CD4-positive, alpha-beta T cell treated with Interleukin-6 at 100 ng/mL for 8 hours (primary cell): ENCODE data around the gene SNX9.
"Not testable (repeated sequence)": the region's sequence is repeated elsewhere in the genome, so short reads cannot be mapped to it uniquely, and the experiment has no call there.

ENCODE experiments used
- DNase-seq: peaks from one replicate; pipeline ENCODE4 v3.0.0-alpha.2; 2020; ENCODE audit warnings: mixed read lengths, low spot score

The SNX9 gene

DNA sequence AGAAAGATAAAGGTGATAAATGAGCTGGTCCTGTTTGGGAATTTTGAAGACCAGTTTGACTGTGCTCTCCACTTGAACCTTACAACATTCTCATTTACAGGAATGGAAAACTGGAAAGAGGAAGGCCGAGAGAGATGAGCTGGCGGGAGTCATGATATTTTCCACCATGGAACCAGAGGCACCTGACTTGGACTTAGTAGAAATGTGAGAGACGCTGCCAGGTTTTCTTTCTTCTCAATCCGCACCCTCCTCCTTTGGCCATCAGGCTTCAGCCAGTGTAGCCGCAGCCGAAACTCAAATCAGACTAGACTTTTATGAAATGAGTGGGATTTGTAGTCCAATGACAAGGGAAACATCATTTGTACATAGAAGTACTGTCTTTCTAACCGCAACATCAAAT lies 104.0 kb downstream of the SNX9 start:
- no peak for DNase-seq

DNA sequence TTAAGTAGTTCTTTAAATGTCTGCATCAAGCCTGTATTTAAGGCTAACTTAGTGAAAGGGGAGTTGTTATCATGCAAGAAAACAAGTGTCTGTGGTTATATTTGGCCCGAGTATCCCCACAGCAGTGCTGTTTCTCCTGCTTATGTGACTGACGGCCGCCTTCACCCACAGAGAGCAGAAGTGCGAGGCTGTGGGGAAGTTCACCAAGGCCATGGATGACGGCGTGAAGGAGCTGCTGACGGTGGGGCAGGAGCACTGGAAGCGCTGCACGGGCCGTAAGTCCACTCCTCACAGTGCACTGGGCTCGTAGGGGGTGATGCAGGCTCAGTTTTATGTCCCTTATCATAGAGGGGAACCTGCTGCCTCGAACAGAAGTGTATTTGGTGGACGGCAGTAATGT lies 105.4 kb downstream of the SNX9 start:
- no peak for DNase-seq

DNA sequence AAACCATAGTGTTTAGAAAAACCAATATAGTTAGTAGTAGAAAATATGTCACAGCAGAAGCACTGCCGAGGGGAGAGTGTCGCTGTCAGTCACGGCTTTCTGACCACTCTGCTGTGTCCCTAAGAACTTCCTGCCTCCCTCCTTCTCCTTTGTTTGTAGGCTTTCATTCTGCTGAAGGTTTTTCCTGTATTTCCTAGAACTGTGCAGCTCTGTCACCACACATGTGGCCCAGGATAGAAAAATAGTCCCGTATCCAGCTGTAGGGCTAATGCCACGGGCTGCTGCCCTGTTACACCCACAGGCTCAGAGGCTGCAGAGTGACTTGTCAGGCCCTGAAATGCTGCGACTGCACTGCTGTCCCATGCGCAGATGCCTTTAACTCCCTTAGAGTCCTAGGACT lies 106.0 kb downstream of the SNX9 start:
- no peak for DNase-seq

DNA sequence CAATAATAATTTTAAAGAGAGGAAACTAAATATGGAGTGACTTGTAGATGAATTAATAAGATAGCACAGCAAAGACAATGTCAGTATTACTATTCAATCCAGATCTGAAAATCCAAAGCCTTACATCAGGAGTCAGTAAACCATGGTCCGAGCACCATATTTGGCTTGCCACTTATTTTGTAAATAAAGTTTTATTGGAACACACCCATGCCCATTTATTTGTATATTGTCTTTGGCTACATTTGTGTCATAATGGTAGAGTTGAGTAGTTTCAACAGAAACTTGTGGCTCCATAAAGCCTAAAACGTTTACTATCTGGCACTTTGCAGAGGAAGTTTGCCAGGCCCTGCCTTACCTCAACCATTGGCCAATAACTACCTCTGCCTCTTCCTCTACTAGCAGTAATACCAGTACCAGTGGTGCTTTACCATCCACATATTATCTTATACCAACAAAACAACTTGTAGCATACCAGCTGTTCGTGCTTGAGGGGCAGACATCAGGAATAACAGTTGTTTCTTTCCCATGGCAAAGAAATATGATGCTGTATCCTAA lies 106.8 kb downstream of the SNX9 start:
- no peak for DNase-seq

DNA sequence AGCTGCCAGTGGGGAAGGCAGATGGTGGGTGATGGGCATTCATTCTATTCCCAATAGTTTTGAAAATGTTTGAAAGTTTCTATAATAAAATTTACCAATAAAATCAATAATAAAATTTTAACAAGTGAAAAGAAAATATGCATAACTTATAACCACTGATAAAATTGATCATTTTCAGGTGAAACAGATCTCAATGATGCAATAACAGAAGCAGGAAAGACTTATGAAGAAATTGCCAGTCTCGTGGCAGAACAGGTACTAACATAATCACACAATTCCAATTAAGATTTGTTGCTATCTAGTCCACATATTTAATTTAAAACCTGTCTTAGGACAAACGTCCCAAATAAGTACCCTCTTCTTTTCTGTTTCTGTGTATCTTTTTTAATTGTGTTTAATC lies 112.7 kb downstream of the SNX9 start:
- no peak for DNase-seq

DNA sequence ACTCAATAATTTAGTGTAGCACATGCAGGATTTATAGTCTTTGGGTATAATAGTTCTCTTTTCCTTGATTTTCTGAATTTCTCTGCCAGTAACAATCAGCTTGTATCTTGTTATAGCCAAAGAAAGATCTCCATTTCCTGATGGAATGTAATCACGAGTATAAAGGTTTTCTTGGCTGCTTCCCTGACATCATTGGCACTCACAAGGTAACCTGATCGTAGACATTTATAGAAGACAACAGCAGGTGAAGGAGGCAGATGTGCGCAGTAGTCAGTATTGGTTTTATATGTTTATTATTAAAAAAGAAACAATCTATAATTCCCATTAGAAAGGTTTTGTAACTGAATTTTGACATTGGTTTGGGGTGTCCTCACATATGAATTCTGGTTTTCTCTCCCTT lies 114.3 kb downstream of the SNX9 start:
- DNase-seq: no peak

DNA sequence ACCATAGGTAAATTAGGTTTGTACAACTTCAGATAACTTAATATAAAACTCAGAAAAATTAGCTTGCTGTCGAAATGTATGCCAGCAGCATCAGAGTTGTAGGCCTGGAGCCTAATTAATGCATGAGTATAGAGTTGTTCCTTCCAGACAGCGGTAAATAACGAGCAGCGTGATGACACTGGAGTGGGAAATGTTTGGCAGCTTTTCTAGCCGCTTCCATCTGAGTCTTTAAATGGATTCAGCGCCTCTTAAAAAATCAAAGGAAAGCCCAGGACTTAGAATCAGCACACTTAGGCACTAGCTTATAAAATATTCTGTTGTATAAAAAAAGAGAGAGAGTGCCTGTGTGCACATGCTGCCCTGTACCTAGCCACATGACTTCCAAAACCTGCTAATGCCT lies 114.9 kb downstream of the SNX9 start:
- DNase-seq: no peak

DNA sequence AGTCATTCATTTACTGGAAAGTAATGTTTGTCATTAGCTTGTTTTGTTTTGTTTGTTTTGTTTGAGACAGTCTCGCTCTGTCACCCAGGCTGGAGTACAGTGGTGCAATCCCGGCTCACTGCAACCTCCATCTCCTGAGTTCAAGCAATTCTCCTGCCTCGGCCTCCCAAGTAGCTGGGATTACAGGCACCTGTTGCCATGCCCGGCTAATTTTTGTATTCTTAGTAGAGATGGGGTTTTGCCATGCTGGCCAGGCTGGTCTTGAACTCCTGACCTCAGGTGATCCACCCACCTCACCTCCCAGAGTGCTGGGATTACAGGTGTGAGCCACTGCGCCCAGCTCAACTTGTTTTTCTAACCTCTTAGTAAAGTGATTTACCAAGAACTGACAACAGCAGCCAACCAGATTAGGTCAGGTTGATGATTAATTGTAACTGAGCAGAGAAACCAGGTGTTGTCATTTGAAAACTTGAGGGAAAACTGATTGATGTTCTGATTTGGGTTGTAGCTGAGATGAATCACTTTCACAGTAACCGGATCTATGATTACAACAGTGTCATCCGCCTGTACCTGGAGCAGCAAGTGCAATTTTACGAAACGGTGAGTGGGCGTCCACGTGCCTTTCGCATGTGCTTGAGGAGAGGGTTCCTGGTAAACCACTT lies 117.5 kb downstream of the SNX9 start:
- DNase-seq: not testable (repeated sequence)

DNA sequence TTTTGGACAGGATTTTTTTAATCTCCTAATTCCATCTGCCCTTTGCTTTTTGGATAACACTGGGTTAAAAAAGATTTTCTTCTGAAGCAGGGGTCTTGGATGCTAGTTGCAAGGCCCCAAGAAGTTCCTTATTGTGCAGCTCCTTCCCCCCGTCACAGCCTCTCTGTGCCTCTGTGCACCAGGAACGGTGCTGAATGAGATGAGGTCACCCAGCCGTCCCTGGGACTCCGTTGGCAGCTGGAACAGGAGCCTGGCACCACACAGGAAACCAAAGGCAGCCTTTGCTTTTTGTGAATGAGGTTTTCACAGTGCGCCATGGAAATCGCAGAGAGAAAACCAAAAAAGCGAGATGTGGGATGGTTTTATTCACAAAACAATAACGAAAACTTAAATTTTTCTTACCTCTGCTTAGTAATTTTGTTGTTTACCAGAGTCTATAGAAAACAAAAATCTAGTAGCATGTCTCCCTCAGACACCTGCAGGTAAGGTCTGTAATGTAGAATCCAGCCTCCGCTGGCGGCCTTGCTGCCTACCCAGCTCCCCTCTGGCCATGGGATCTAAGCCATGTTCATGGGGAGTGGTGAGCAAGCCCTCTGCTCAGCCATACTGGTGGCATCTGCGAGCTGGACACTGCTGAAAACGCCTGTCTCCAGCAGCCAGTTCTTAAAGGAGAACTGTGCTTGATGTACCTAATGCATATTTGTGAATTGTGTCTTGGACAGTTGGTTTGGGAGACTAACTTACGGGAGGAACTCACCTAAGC lies 118.2 kb downstream of the SNX9 start:
- DNase-seq: no peak

DNA sequence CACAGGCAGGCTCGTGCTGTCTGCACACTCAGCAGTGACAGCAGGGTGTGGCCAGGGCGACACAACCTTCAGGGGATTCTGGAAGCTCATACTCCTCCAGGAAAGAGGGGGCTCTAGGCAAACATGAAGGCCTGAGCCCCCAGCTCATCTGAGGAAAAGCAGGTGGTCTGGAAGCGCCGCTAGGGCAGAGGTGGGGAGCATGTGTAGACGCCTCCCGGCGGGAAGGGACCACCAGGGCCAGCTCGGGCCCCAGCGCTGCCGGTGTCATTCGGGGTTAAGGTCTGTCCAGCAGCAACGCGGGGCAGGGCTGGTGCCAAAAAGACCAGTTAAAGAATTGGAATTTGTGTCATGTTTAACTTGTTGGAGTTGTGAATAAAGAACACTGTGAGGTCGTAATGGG lies 119.3 kb downstream of the SNX9 start:
- DNase-seq: no peak

DNA sequence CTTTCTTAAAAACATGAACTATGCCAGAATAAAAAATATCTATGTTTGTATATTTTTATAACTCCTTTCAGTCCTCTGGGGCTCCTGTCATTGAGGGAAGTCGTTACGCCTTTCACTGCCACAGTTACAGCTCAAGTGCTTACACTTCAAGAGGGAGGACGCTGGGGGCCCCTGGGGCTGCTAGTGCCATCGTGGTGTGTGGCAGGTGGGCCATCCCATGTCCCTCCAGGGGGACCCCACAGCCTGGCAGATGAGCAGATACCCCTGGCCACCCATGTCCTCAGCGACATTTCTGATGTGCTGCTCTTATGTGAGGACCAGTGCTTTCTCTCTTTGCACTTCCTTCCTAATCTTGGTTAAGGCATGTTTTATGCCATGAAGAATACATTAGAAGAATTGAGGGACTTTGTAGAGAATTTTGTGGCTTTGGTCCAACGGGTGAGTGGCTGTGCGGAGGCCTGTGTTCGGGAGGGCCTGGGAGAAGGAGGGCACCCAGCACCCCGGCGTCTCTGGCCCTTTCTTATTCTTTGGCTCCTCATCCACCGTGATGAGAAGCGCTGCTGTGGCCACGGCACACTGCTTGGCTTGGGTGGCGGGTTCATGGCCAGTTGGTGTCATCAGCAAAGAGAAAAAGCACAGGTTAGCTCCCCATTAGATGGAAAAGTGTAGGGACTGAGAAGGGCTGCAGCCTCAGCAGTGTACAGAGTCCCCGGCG lies 120.4 kb downstream of the SNX9 start:
- DNase-seq: no peak

DNA sequence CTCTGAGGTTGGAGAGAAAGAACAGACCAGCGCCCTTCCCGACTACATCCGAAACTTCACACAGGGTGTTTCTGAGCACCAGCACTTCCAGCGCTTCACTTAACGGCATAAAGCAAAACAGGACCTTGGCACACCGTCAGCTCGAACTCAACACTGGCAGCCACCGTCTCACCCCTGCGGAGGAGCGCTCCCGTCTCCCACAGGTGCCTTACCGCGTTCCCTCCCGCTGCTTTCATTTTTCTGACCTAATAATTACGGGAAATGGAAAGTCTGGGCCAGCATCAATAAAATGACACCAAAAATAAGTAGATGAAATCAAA lies 120.9 kb downstream of the SNX9 start:
- no peak for DNase-seq

DNA sequence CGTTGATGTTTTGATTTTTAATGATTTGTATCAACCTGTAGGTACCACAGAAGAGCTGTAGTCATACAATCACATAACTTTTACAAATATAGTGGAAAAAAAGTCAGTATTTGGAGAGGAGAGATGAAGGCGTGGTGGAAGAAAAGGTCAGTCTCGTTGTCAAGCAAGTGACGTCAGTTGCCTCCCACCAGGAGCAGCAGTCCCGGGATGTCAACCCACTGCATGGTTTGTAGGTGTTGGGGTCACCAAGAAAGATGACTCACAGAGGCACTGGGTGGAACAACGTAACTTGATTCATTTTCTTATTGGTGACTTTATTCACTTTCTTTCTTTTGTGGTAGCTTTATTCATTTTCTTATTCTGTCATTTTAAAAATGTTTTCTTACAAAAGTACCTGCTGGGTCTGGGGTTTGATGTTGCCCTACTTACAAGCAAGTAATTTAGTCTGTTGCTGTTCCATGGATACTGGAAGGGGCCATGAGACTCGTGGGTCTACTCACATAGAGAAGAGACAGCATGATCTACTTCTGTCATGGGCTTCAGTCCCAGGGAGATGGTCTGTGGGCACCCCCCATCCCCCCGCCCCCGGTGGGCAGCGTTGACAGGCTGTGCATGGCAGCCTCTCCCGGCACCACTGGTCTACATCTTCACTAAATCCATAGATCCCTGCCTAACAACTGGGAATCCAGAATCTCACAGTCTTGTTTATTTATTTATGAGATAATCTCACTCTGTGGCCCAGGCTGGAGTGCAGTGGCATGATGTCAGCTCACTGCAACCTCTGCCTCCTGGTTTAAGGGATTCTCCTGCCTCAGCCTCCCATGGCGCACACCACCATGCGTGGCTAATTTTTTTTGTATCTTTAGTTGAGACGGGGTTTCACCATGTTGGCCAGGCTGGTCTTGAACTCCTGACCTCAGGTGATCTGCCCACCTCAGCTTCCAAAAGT lies 122.2 kb downstream of the SNX9 start:
- DNase-seq: no peak

DNA sequence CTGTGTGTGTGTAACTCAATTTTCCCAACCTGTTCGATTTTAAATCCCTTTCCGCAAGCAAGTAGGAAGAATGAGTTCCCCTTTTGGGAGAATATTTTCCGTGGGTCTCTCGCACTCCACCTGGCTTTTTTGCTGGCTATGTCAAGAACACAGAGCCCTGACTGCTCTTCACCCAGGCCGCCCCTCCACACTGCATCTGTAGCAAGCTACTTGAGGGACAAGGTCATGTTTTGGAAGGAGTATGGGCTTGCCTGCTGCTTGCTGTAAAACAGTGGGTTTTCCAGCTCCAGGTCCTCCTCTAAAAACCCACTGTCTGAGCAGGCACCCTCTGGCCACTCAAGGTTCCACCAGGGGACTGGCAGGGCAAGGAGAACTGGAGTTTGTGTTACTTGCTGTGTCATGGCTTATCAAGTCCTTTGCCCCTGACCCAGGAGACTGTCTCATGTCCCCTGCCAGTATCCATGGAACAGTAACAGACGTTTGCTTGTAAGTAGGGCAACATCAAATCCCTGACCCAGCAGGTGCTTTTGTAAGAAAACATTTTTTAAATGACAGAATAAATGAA lies 123.1 kb downstream of the SNX9 start:
- no peak for DNase-seq

DNA sequence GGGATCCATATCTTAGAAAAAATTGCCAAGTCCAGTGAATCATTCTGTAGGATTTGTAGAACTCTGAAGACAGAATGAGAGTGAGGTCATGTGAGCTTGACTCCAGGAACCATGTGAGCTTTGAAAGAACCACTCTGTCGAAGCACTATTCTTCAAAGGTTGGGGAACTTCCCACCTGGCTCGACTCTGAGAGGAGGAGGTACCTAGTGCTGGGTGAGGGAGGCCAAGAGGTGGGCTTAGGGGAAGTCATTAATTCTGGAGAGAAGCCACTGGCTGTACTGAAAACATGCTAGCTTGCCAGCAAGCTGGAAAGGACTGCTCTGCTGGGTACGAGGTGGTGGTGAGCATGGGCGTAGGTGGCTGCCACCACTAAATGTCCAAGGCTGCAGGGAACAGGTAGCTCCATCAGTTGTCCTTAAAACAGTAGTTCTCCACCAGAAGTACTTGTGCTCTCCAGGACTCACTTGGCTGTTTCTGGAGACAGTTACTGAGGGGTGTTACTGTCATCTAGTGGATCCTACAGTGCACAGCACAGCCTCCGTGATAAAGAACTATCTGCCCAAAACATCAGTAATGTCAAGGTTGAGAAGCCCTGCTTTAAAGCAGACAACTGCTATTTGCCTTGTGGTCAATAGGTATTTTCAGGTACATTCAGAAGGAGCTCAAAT lies 124.0 kb downstream of the SNX9 start:
- no peak for DNase-seq

DNA sequence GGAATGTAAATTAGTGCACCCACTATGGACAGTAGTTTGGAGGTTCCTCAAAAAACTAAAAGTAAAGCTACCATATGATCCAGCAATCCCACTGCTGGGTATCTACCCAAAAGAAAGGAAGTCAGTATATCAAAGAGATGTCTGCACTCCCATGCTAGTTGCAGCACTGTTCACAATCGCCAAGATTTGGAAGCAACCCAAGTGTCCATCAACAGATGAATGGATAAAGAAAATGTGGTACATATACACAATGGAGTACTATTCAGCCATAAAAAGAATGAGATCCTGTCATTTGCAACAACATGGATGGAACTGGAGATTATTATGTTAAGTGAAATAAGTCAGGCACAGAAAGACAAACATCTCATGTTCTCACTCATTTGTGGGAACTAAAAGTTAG lies 127.9 kb downstream of the SNX9 start:
- not testable (repeated sequence) for DNase-seq

DNA sequence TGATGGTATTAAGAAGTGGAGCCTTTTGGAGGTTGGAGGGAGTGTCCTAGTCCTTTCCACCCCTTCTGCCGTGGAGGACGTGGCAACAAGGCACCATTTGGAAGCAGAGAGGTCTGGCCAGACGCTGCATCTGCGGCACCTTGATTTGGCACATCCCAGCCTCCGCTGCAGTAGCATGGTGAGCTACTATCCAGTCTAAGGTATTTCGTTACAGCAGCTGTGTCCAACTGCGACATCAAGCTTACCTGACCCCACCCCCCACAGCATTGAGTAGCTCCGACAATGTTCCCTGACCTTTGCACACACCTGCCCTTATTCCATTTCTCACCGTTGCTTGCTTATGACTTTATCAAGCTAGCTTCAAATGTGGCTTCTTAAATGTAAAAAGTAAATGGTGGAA lies 128.8 kb downstream of the SNX9 start:
- no peak for DNase-seq

DNA sequence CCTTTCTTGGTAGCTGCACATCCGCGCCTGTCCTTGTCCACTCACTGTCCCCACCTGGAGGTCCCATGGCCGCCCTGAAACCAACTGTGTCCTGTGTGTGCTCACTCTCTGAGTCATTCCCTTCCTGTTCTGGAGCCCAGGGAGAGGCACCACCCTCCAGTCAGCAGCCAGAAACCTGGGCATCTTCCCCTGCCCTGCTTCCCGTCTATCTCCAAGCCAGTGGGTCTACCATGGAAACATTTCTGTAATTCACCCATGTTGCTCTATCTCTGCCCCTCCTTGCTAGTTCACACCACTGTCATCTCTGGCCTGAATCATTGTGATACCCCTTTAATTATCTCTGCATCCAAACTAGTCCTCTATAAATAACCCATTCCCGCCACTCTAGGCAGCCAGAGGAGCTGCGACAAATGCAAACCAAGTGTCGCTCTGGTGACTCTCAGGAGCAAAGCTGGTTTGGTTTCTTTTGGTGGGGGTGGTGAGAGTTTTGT lies 129.9 kb downstream of the SNX9 start:
- no peak for DNase-seq

DNA sequence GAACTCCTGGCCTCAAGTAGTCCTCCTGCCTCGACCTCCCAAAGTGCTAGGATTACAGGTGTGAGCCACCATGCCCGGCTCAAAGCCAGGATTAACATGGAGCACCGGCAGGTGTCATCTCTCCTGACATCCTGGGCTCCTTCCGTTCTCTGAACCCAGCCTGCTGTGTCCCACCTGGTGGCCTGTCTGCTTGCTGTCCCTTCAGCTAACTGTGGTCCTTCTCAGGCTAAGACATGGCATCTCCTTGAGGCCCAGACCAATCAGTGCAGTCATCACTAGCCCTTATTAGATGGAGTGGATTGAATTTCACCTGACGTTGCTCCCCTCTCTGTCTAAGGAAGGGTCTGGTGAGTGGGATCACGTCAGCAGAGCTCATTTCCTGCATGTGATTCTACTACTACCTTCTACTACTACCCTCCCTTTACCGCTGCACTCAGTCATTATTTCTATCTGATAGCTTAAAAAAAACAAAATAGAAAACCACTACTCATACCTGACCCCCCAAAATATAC lies 130.6 kb downstream of the SNX9 start:
- no peak for DNase-seq
